H9 (cell line): ENCODE results near the gene ANP32A. TPM values are rescaled to one million over a fixed set of nuclear protein-coding genes. Genes with fewer than 3 reads are reported as not detected.

Experiments used
- DNase-seq: peaks from one replicate; pipeline ENCODE4 v3.0.0-alpha.2; 2017
- H2AFZ ChIP-seq: one replicate; pipeline ENCODE4 v1.6.1; 2013; ENCODE audit warnings: mild to moderate bottlenecking, low read length, control low read depth, moderate library complexity
- H2AK5ac ChIP-seq: 2 replicates; pipeline ENCODE4 v1.6.1; 2013; ENCODE audit warnings: low read length, control low read depth, mixed read lengths; ENCODE audit not compliant: insufficient read length
- H2BK120ac ChIP-seq: one replicate; pipeline ENCODE4 v1.6.1; 2013; ENCODE audit warnings: low read depth, mild to moderate bottlenecking, low read length, control low read depth, inconsistent platforms; ENCODE audit not compliant: poor library complexity, severe bottlenecking
- H2BK12ac ChIP-seq: 2 replicates; pipeline ENCODE4 v1.6.1; 2013; ENCODE audit warnings: low read length, control low read depth, mixed read lengths, low read depth; ENCODE audit not compliant: insufficient read length
- H2BK15ac ChIP-seq: 2 replicates; pipeline ENCODE4 v1.6.1; 2013; ENCODE audit warnings: low read depth, low read length, control low read depth
- H2BK20ac ChIP-seq: one replicate; pipeline ENCODE4 v1.6.1; 2013; ENCODE audit warnings: low read depth, mild to moderate bottlenecking, low read length, control low read depth, inconsistent platforms; ENCODE audit not compliant: poor library complexity, severe bottlenecking
- H2BK5ac ChIP-seq: 2 replicates; pipeline ENCODE4 v1.6.1; 2013; ENCODE audit warnings: low read length, control low read depth, mixed read lengths; ENCODE audit not compliant: insufficient read length
- H3K14ac ChIP-seq: 2 replicates; pipeline ENCODE4 v1.6.1; 2013; ENCODE audit warnings: low read length, control low read depth; ENCODE audit not compliant: insufficient read depth
- H3K18ac ChIP-seq: 2 replicates; pipeline ENCODE4 v1.6.1; 2013; ENCODE audit warnings: low read depth, mild to moderate bottlenecking, mixed read lengths, low read length, control low read depth; ENCODE audit not compliant: insufficient read length
- H3K23ac ChIP-seq: 2 replicates; pipeline ENCODE4 v1.6.1; 2013; ENCODE audit warnings: low read length, control low read depth, mixed read lengths, low read depth; ENCODE audit not compliant: insufficient read length
- H3K23me2 ChIP-seq: 2 replicates; pipeline ENCODE4 v1.6.1; 2013; ENCODE audit warnings: low read depth, mild to moderate bottlenecking, mixed read lengths, low read length, control low read depth; ENCODE audit not compliant: insufficient read length, poor library complexity, severe bottlenecking
- H3K27ac ChIP-seq: 2 replicates; pipeline ENCODE4 v1.5.1; 2013; ENCODE audit warnings: low read length, control low read depth, mixed read lengths, low read depth; ENCODE audit not compliant: insufficient read length
- H3K27me3 ChIP-seq: 2 replicates; pipeline ENCODE4 v1.6.1; 2013; ENCODE audit warnings: low read length, control low read depth, inconsistent platforms; ENCODE audit not compliant: insufficient read depth
- H3K4ac ChIP-seq: 2 replicates; pipeline ENCODE4 v1.6.1; 2013; ENCODE audit warnings: low read depth, mild to moderate bottlenecking, control low read depth, inconsistent platforms, low read length, moderate library complexity
- H3K4me1 ChIP-seq: 2 replicates; pipeline ENCODE4 v1.6.1; 2013; ENCODE audit warnings: low read length, control low read depth, inconsistent platforms; ENCODE audit not compliant: insufficient read depth
- H3K4me2 ChIP-seq: 2 replicates; pipeline ENCODE4 v1.6.1; 2013; ENCODE audit warnings: low read length, control low read depth, mixed read lengths; ENCODE audit not compliant: insufficient read length, insufficient read depth
- H3K56ac ChIP-seq: 2 replicates; pipeline ENCODE4 v1.6.1; 2013; ENCODE audit warnings: low read depth, mild to moderate bottlenecking, mixed read lengths, low read length, control low read depth; ENCODE audit not compliant: insufficient read length
- H3K79me1 ChIP-seq: 2 replicates; pipeline ENCODE4 v1.6.1; 2013; ENCODE audit warnings: low read depth, mild to moderate bottlenecking, moderate library complexity, low read length, control low read depth, inconsistent platforms; ENCODE audit not compliant: insufficient read depth, poor library complexity, severe bottlenecking
- H3K79me2 ChIP-seq: 2 replicates; pipeline ENCODE4 v1.6.1; 2013; ENCODE audit warnings: low read length, control low read depth, inconsistent platforms; ENCODE audit not compliant: insufficient read depth
- H3K9ac ChIP-seq: 2 replicates; pipeline ENCODE4 v1.6.1; 2013; ENCODE audit warnings: low read length, control low read depth, mixed read lengths; ENCODE audit not compliant: insufficient read length; ENCODE audit errors: extremely low read depth
- H3K9me3 ChIP-seq: one replicate; pipeline ENCODE4 v1.6.1; 2013; ENCODE audit warnings: low read depth, low read length, inconsistent platforms; ENCODE audit not compliant: control insufficient read depth
- H3T11ph ChIP-seq: one replicate; pipeline ENCODE4 v1.6.1; 2013; ENCODE audit warnings: mild to moderate bottlenecking, low read length, control low read depth, inconsistent platforms
- H4K20me1 ChIP-seq: one replicate; pipeline ENCODE4 v1.6.1; 2013; ENCODE audit not compliant: control insufficient read depth, insufficient read length, insufficient read depth
- H4K5ac ChIP-seq: 2 replicates; pipeline ENCODE4 v1.6.1; 2013; ENCODE audit warnings: low read depth, mild to moderate bottlenecking, mixed read lengths, low read length, control low read depth; ENCODE audit not compliant: insufficient read length
- H4K8ac ChIP-seq: replicated peaks from 2 replicates; pipeline ENCODE4 v1.6.1; 2013; ENCODE audit warnings: low read length, control low read depth, mixed read lengths, low read depth; ENCODE audit not compliant: insufficient read length
- H4K91ac ChIP-seq: 2 replicates; pipeline ENCODE4 v1.6.1; 2013; ENCODE audit warnings: low read depth, mild to moderate bottlenecking, moderate library complexity, mixed read lengths, low read length, control low read depth; ENCODE audit not compliant: insufficient read length
- H3K27ac Mint-ChIP-seq, 3 experiments: 2 replicates in 2 of 3; 3 replicates in 1 of 3; pipeline ENCODE4 v1.8.0; 2020 to 2021; ENCODE audit warnings: mixed read lengths in 3 of 3, mild to moderate bottlenecking in 1 of 3, moderate library complexity in 1 of 3
- H3K27me3 Mint-ChIP-seq: 2 replicates; pipeline ENCODE4 v1.8.0; 2021; ENCODE audit warnings: low read depth, mild to moderate bottlenecking, moderate library complexity, mixed read lengths
- H3K36me3 Mint-ChIP-seq, 3 experiments: 2 replicates in 2 of 3; 3 replicates in 1 of 3; pipeline ENCODE4 v1.8.0; 2020 to 2021; ENCODE audit warnings: low read depth in 3 of 3, mixed read lengths in 3 of 3; ENCODE audit not compliant: insufficient read depth in 1 of 3
- H3K4me1 Mint-ChIP-seq, 2 experiments: 2 replicates each; pipeline ENCODE4 v1.8.0; 2020; ENCODE audit warnings: mixed read lengths in 2 of 2
- H3K4me3 Mint-ChIP-seq, 2 experiments: 2 replicates in 1 of 2; 3 replicates in 1 of 2; pipeline ENCODE4 v1.8.0; 2020 to 2021; ENCODE audit warnings: mild to moderate bottlenecking in 2 of 2, mixed read lengths in 2 of 2, moderate library complexity in 1 of 2
- H3K9me3 Mint-ChIP-seq, 2 experiments: 2 replicates in 1 of 2; 3 replicates in 1 of 2; pipeline ENCODE4 v1.8.0; 2020; ENCODE audit warnings: mild to moderate bottlenecking in 2 of 2, mixed read lengths in 2 of 2, moderate library complexity in 1 of 2
- CTCF ChIP-seq: fragments of 200-600 bp; sonication (generic); conservative IDR thresholded peaks from 3 replicates; pipeline ENCODE4 v1.8.0; 2021; ENCODE audit warnings: antibody characterized with exemption, mild to moderate bottlenecking
- WGBS: extraction: QIAGEN DNeasy Blood & Tissue Kit; methylation state at CpG from one replicate; pipeline ENCODE4 v1.1.7; 2013; ENCODE audit warnings: missing lambda C conversion rate, low lambda C conversion rate, mixed read lengths; ENCODE audit not compliant: insufficient read length; ENCODE audit errors: extremely low coverage; 5-methylcytosine and 5-hydroxymethylcytosine counted together
- total RNA-seq: library from RNA; stranded (reverse); gene quantifications from 2 replicates; pipeline ENCODE4 v1.2.1, GENCODE V29; 2021

ANP32A gene
- total RNA-seq, 1 experiment from 2014 or later: 318 TPM

- no peak overlapping the region for H3K27ac Mint-ChIP-seq
- Histone ChIP-seq H2BK5ac (no peak overlapping the region), H3K4me1 (no peaks in the 10 kb centered on the region), H3T11ph (no peak overlapping the region), H2BK20ac (no peak overlapping the region), H4K91ac (no peak overlapping the region), H3K4me2 (no peak overlapping the region), H3K79me2 (peaks cover 1% of the 10 kb centered on the region; the same call in 1 of the 2 replicates), H3K27me3 (peaks cover 35% of the 10 kb centered on the region; the same call in 1 of the 2 replicates), H3K4ac (no peak overlapping the region), H3K14ac (no peak overlapping the region), H3K79me1 (no peaks in the 10 kb centered on the region), H2BK15ac (no peak overlapping the region), H4K5ac (no peak overlapping the region), H2BK120ac (no peak overlapping the region), H3K18ac (no peak overlapping the region), H2AK5ac (no peak overlapping the region), H3K9me3 (no peaks in the 10 kb centered on the region), H2BK12ac (no peak overlapping the region), H4K8ac (no peak overlapping the region), H2AFZ (no peak overlapping the region), H3K9ac (no peak overlapping the region), H3K23me2 (peaks cover 11% of the 10 kb centered on the region), H3K27ac (no peak overlapping the region), H3K23ac (no peak overlapping the region), H4K20me1 (no peaks in the 10 kb centered on the region), H3K56ac (no peak overlapping the region)
- no peaks in the 10 kb centered on the region for H3K9me3 Mint-ChIP-seq
- TF ChIP-seq CTCF: no peak
- peaks cover 0 to 9% (median 6%) of the 10 kb centered on the region in 3 experiments; a peak in 3 of 7 replicates for H3K36me3 Mint-ChIP-seq
- WGBS: no CpG with 5 or more reads among the region's 3 CpGs
- DNase-seq: no peak
- peaks cover 65% of the 10 kb centered on the region for H3K27me3 Mint-ChIP-seq
- peaks cover 18 to 20% of the 10 kb centered on the region in 2 experiments for H3K4me1 Mint-ChIP-seq
- no peak overlapping the region for H3K4me3 Mint-ChIP-seq
These were observed 2.9 kb upstream of the ANP32A start for GRCh38 chr15:68823561-68823960.
